Ammon's horn (tissue), 1 donor: ENCODE results near the gene RBM34.
A peak's percentile ranks its signal among the peaks of the same experiment; 100 is the strongest.

ENCODE experiments used
- DNase-seq: peaks from one replicate; pipeline ENCODE4 v3.0.0-alpha.2; 2016; ENCODE audit warnings: low spot score

The RBM34 gene

DNA sequence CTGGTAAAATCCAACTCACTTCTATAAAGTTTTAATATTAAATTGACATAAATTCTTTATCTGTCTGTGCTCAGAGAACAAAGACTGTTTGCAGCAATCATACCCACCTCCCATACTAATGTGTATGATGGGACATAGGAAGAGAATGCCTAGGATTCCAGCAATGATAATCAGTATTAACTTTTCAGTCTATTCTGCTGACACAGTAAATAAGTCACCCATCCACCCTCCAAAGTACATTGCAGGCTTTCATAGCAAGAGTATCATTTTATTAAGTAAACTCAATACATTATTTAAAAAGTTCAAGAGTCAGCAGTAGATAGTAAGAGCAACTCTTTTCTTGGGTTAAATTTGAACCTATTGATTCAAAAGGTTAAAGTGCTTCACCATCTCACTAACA is 8.8 kb downstream of the RBM34 start:
- DNase-seq = no peak

DNA sequence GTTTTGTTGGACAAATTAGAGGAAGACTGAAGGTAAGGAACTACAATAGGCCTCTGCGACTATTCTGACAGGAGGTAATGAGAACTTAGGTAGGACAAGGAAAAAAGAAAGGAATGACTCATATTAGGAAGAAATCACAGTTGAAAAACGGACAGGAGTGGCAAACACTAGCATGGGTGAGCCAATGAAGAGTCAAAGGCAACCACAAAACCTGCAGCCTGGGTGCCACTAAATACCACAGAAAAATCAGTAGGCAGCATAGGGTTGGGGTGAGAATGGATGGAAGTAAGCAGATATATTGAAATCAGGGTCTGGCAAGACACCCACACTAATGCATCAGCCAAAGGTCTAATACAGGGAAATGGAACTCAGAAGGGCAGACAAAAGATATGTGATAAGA is 10.0 kb downstream of the RBM34 start:
- no peak for DNase-seq

DNA sequence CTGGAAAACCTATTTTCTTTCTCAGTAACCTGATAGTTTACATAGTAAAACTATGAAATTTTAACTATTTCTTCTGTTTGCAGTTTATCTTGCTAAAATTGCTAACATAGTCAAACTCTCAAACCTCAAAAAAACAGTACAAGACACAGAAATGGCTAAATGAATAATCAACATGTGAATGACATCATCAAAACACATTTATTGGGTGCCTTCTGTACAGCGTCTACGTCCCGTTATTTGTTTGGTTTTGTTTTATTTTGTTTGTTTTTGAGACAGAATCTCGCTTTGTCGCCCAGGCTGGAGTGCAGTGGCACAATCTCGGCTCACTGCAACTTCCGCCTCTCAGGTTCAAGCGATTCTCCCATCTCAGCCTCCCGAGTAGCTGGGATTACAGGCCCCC is 11.2 kb downstream of the RBM34 start:
- DNase-seq = no peak

DNA sequence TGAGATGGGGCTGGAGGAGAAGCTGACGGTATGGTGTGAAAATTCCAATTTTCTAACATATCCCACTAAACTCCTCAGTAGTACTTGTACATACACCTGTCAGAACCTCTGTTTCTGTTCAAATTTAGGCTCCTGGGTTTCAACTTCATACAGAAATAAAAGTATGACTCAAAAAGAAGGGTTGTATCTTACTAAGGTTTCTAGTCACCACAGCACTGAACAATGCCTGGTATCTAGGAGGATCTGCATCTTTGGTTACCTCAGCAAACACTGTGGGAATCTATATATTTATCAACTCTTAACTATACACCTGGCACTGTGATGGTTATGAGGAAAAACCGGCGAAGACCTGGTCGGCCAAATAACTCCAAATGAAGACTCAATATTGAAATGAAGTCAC is 13.8 kb downstream of the RBM34 start:
- DNase-seq = no peak

DNA sequence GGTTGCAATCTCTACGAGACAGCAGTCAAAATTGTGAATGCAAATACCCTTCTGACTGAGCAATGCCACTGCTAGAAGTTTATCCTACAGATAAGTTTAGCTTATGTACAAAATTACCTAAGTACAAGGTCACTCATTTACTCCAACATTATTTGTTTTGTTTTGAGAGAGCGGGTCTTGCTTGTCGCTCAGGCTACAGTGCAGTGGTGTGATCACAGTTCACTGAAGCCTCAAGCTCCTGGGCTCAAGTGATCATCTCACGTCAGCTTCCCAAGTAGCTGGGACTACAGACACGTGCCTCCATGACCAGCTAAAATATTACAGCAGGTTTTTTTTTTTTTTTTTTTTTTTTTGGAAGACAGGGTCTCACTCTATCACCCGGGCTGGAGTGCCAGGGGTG is 15.4 kb downstream of the RBM34 start:
- no peak for DNase-seq

DNA sequence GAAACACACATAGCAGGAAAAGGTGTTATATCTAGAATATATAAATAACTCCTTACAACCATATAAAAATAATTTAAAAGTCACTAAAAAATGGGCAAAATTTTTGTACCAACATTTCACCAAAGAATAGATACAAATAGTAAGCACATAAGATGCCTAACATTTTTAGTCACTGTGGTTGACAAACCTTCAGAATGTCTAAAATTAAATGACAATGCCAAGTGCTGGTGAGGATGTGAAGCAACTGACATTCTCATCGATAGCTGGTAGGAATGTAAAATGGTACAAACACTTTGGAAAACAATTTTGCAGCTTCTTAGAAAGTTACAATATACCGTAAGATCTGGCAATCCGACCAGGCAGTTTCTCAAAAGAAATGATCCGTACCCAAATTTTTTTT is 18.1 kb downstream of the RBM34 start:
- DNase-seq = no peak

DNA sequence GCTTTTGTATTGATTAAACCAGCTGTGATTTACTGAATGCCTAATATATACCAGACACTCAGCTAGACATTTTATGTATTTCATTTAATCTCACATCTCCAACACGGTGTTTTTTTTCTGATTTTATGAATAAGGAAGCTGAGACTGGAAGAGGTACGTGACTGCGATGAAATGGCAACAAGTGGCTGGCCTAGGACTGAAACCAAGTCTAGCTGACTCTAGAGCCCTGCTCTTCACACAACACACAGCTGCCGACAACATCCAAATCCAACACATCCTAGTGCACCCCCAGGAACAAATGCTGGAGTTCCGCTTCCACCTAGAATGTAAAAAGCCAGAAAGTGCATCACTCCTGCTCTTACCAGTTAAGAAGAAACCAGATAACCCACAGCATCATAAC is 21.7 kb downstream of the RBM34 start:
- no peak for DNase-seq

DNA sequence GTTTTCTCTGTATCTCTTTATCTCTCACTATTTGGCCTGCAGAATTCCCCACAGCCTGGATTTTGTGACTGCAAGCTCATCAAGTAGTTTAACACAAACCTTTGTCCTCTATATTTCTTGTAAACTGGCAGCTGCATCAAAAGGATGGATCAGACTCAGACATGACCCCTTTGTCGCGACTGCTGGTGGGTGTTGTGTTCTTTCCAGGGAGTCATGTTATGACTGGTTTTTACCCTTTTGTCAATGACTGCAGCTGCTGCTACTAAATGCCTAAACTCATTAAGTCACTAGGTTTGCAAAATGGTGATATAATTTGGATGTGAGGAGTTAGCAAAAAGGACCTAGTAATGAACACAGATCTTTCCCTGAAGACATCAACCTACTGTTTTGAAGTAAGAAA is 22.2 kb downstream of the RBM34 start:
- no peak for DNase-seq

DNA sequence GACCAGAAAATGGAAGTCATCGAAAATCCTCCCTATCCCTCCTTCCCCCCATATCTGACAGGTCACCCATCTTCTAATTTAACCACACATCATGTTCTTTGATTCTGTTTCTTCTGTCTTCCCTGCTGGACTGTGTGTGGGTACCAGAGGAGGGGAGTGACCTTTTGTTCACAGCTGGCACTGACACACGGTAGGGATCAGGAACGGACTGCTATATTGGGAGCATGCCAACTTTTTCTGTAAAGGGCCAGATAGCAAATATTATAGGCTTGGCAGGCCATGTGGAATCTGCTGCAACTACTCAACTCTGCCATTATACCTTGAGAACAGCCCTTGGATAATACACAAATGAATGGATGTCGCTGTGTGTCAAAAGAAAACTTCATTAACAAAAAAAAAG is 24.9 kb downstream of the RBM34 start:
- no peak for DNase-seq

DNA sequence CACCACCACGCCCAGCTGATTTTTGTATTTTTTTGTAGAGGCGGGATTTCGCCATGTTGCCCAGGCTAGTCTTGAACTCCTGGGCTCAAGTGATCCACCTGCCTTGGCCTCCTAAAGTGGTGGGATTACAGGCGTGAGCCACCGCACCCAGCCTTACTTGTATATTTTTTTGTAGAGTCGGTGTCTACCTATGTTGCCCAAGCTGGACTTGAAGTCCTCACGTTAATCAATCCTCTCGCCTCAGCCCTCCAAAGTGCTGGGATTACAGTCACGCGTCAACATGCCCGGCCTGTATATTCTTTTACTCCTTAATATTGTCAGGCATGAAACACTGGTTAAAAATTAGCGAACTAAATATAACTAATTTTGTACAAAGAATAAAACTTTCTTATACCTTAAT is 26.9 kb downstream of the RBM34 start:
- no peak for DNase-seq

DNA sequence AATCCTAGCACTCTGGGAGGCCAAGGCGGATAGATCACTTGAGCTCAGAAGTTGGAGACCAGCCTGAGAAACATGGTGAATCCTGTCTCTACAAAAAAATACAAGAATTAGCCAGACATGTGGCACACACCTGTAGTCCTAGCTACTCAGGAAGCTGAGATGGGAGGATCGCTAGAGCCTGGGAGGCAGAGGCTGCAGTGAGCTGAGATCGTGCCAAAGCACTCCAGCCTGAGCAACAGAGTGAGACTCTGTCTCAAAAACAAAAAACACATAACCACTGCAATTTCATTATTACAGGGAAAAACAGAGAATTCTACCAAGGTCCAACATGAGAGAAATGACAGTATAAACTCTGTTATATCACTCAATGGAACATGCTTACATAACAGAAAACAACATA is 28.0 kb downstream of the RBM34 start:
- no peak for DNase-seq

DNA sequence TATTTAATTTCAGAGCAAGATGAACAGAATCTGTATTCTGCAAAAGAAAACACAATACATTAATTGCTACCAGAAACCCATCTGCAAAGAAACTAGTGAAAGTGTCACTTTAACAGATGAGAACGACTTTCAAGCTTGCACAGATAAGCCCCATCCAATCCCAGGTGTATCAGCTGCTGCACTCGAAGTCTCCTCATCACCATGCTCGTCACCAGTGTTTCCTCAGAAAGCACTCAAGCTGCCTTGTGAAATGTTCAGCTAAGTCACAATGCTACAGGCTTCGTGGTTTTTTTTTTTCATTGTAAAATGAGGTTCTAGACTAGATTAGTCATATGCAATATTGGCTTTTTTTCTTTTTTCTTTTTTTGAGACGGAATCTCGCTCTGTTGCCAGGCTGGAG is 29.1 kb downstream of the RBM34 start:
- no peak for DNase-seq

DNA sequence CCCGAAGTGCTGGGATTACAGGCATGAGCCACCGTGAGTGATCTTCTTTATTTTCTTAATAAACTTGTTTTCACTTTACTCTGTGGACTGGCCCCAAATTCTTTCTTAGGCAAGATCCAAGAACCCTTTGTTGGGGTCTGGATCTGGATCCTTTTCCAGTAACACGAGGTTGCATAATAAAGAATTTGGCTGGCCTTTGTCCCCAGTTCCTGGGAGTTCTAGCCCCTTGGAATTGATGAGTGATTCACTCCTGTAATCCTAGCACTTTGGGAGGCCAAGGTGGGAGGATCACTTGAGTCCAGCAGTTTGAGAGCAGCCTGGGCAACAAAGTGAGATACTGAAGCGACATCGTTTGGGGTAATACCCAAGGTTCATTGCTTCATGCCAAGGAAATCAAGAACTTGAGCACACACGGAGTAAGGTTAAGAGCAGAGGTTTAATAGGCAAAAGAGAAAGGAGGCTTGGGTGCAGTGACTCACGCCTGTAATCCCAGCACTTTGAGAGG is 30.2 kb downstream of the RBM34 start:
- no peak for DNase-seq

DNA sequence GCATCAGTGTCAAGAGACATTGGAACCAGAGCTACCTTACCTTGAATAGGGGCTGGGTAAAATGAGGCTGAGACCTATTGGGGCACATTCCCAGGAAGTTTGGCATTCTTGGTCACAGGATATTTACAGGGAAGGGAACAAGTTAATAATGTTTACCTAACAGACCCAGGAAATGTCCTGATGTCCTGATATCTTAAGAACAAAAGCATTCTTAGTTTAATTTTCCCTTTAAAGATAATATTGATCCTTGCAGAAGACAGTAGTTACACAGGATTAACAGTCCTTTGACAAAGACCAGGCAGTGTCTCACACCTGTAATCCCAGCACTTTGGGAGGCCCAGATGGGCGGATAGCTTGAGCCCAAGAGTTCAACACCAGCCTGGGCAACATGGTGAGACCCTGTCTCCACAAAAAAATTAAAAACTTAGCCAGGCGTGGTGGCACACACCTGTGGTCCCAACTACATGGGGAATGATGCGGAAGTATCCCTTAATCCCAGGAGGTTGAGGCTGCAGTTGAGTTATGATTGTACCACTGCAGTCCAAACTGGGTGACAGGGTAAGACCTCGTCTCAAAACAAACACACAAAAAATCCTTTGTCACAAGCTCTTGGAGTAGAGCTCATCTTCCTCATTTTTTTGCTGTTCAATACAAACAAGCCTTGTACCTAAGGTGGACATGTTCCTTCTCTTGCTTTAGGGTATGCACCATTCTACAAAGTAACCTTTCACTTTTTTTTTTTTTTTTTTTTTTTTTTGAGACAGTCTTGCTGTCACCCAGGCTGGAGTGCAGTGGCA is 31.1 kb downstream of the RBM34 start:
- DNase-seq = no peak

DNA sequence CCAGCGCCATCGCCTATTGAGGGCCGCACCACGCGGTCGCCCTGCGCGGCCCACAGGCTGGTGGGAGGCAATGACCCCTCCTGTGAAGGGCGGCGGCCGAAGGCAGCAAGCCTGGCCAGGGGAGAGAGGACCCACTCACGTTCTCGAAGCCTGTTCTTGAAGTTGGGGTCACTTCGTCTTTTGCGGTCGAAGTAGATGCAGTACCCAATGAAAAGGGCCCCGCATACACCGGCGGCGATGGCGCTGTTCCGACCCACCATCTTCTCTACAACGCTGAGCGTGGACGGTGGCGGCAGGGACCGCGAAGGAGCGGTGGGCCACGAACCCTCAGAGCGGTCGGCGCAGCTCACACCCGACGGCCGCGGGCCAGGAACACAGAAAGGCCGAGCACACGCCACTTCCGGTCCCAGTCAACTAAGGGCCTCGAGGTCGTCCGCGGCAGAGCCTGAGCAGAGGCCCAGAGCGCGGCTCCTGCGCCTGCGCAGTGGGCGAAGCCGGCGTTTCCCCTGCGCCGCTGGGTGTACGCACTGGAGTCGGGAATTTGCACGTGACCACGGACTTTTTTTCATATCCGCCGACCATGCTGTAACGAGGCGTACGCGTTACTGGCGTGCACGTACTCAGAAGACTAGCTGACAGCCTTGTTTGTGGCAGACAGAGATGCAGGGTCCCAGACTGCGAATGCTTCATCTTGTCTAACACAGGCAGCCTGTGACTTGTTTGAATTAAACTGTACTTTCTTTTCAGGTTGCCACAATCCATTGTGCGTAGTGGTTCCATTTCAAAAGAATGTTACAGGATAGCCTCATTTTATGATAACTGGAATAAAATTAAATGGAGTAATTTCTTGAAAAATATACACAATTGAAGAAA is 32.4 kb downstream of the RBM34 start, which contains the start of gene TOMM20:
TSS of gene TOMM20 (minus strand) at position 382 of the 873 bp plus-strand sequence. CDS start at position 260, 122 bp downstream.
- DNase-seq = peak; percentile 97

DNA sequence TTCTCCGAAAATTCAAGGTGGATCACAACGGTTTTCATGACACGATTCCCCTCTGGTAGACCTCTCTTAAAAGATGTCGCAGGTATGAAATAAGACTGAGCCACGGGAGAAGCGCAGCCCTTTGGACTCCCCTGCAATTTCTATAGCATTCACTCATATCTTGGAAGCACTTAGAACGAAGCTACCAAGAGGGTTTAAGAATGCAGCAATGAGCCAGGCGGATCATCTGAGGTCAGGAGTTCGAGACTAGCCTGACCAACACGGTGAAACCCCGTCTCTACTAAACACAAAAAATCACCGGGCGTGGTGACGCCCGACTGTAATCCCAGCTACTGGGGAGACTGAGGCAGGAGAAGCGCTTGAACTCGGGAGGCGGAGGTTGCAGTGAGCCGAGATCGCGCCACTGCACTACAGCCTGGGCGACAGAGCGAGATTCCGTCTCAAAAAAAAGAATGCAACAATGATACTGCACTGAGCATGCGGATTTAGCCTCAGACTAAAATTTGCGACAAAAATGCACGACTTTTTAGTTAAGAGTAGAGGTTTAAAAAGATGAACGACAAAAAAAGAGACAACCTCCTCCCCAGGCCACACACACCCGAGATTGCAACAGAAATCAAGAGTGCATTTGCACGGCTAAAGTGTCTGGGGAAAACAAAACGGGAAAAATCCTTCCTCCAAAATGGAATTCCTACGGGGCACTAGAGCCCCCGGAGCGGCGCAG is 33.2 kb downstream of the RBM34 start:
- DNase-seq = no peak

DNA sequence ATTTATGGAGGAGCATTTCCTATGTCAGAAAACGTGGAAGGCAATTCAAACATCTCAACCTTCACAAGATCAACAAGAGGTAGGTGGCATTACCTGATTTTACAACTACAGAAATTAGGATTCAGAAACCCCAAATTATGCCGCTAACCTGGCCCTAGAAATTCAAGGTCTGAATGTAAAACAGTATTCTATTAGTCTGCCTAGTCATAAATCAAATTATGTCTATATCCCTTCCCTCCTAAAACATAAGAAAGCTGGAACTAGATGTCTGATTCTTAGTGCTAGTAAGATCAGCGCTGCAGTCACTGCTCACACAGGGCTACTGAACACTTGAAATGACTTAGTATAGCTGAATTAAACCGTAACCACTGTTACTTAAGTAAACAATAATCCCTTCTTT is 33.8 kb downstream of the RBM34 start:
- no peak for DNase-seq

DNA sequence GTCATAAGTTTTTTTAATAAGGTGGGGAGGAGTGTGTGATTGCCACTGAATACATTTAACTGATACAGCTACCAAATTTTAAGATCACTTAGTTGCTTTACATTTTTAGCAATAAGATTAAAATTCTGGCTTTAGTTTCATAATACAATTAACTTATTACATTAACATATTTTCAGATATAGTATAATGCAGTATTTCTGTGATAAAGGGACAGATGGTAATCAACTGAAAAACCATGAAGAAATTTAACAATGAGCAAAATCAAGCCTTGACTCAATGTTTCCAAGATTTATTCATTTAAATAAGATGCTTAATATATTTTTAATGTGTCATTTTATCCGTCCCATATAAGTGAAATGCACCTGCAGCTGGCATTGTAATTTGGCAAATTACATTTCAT is 36.4 kb downstream of the RBM34 start:
- no peak for DNase-seq

DNA sequence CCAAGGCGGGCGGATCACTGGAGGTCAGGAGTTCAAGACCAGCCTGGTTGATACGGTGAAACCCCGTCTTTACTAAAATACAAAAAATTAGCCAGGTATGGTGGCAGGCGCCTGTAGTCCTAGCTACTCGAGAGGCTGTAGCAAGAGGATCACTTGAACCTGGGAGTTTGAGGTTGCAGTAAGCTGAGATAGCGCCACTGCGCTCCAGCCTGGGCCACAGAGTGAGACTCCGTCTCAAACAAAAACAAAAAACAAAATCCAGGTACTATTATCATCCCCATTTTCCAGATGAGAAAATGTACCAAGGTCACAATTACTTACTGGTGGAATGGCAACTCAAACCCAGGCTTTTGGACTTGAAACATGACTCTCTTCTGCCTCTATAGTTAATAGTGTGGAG is 36.9 kb downstream of the RBM34 start:
- DNase-seq = no peak

DNA sequence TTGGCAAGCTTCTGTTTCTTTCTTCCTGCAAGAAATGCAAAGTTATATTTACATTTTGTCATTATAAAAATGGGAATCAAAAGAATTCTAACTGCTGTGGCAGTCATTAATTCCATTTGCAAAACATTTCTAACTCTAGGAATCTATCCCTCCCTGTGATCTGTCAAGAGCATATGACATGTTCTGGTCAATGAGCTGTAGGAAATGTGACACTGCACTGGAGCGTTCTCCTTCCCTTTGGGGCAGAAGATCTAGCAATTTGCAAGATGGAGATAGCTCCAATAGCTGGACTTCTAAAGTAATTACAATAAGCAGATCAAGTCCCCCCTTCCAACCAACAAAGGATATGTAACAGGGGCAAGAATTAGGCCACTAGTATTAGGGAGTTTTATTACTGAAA is 38.7 kb downstream of the RBM34 start:
- no peak for DNase-seq

DNA sequence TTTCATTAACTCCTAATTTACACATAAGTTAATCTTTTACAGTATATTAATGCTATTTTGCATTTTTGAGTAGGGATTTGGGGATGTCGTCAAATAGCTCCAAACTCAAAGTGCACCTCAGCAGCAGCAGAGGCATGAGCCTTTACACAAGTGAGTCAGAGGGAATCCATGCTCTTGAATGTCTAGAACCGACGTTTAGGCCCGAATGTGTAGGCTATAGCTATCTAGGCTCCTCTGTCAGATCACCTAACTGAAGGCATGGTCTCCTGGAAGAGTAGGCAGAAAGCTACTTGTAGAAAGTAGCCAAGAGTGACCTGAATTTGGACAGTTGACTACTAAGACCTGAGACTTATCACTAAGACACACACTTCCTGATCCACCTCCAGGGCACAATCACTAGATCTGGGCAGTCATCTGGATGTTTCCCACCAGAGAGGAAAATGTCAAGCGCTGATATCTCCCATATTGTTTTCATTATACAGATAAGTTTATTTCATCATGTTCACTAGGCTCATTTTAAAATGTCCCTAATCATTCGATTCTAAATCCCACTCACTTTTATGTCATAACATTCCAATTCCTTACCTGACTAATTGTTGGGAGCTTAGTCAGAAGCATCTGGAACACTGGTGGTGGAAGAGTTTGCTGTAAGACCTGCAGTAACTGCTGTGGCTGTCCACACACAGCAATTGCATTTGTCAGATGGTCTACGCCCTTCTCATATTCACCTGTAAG is 47.7 kb downstream of the RBM34 start:
- no peak for DNase-seq
